PC-9 (cell line): ENCODE measurements around the gene SLX1A.
"Not testable (repeated sequence)": the region's sequence is repeated elsewhere in the genome, so short reads cannot be mapped to it uniquely, and the experiment has no call there.

Source experiments
- EZH2 ChIP-seq: fragments of 200-600 bp; sonication (generic); IDR thresholded peaks from 2 replicates; pipeline ENCODE4 v1.8.0; 2017; ENCODE audit warnings: antibody characterized with exemption, low read depth
- TF ChIP-seq, protein P1 (sequence below): fragments of 200-600 bp; sonication (generic); conservative IDR thresholded peaks from 2 replicates; pipeline ENCODE4 v1.6.1; 2017; ENCODE audit warnings: mixed run types, antibody characterized with exemption, mild to moderate bottlenecking, moderate library complexity

DNA sequence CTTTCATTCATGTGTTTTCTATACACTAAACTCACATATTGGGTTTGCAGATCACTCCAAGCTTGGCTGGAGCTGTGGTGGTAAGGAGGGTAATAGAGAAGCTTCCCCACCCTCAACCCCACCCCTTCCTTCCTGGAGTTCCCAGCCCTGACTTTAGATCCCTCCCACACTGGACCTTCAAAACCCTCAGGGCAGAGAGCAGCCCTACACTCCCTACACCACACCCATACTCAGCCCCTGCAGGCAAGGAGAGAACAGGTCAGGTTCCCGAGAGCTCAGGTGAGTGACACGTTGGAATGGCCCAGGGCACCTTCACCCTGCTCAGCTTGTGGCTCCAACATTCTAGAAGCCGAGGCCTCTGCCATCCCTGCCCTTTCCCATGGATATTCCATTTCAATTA lies 5.4 kb downstream of the SLX1A start, which contains the start of gene SULT1A3:
- TF ChIP-seq, protein P1, sequence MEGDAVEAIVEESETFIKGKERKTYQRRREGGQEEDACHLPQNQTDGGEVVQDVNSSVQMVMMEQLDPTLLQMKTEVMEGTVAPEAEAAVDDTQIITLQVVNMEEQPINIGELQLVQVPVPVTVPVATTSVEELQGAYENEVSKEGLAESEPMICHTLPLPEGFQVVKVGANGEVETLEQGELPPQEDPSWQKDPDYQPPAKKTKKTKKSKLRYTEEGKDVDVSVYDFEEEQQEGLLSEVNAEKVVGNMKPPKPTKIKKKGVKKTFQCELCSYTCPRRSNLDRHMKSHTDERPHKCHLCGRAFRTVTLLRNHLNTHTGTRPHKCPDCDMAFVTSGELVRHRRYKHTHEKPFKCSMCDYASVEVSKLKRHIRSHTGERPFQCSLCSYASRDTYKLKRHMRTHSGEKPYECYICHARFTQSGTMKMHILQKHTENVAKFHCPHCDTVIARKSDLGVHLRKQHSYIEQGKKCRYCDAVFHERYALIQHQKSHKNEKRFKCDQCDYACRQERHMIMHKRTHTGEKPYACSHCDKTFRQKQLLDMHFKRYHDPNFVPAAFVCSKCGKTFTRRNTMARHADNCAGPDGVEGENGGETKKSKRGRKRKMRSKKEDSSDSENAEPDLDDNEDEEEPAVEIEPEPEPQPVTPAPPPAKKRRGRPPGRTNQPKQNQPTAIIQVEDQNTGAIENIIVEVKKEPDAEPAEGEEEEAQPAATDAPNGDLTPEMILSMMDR = not testable (repeated sequence)
- not testable (repeated sequence) for TF ChIP-seq EZH2
